ENCODE data around the gene ZFAND3. TPM values are rescaled to one million over a fixed set of nuclear protein-coding genes. Genes with fewer than 3 reads are reported as not detected.

Gene ZFAND3
- total and polyA plus RNA-seq, 10 of the 15 experiments (the other 5 are each of a cell fraction or from before 2014, with no cell fraction given): 0.90 to 34.4 (median 16.3) TPM

GRCh38 chr6:37988127-37988526 lies 168.6 kb downstream of the ZFAND3 start (continued):
- TF ChIP-seq E2F8 (IDR thresholded peaks at IDR 0.05; ENCODE audit: low read depth, partially characterized antibody) (no peak), SMC3 (IDR thresholded peaks at IDR 0.05; ENCODE audit: borderline replicate concordance, low read length) (no peak), BMI1 (IDR thresholded peaks at IDR 0.05; ENCODE audit: borderline replicate concordance) (no peak), RB1 (IDR thresholded peaks at IDR 0.05; ENCODE audit: borderline replicate concordance) (no peak), HDAC2 (IDR thresholded peaks at IDR 0.05) (no peak)

- no TSS peak for BruUV-seq (replicated peaks)
- Histone ChIP-seq H3K4me3 (no peak overlapping the region), H3K4me2 (ENCODE audit: control insufficient read depth, insufficient read depth) (no peak overlapping the region), H3K36me3 (ENCODE audit: control insufficient read depth in 2 of 2, insufficient read depth in 2 of 2, low read length in 1 of 2) (no peaks in the 10 kb centered on the region), H3K9ac (ENCODE audit: control insufficient read depth, insufficient read depth, low read length) (no peak overlapping the region), H3K4me1 (ENCODE audit: control insufficient read depth, insufficient read depth, low read length) (peaks cover 6% of the 10 kb centered on the region; the same call in 1 of the 2 replicates), H3K27ac (ENCODE audit: control insufficient read depth, insufficient read depth) (no peak overlapping the region; the same call in 1 of the 2 replicates), H2AFZ (ENCODE audit: control insufficient read depth, low read depth, low read length) (no peak overlapping the region), H3K9me3 (replicated peaks; ENCODE audit: control insufficient read depth, insufficient read depth, low read length) (no peaks in the 10 kb centered on the region), H3K27me3 (replicated peaks in 1 of 2; ENCODE audit: control insufficient read depth in 2 of 2, insufficient read depth in 2 of 2, low read length in 1 of 2) (no peaks in the 10 kb centered on the region), H3K79me2 (ENCODE audit: control insufficient read depth, insufficient read depth, low read length) (peaks cover 30% of the 10 kb centered on the region), H4K20me1 (ENCODE audit: control insufficient read depth, insufficient read depth) (no peaks in the 10 kb centered on the region)
- in situ Hi-C loops (cut with MboI) (no loop called here), intact Hi-C loops (cut with micrococcal nuclease; ENCODE audit: unreplicated experiment) (no loop called here)
- DNase-seq (ENCODE audit: low read depth, low spot score) (no peak), ATAC-seq (no peak), FAIRE-seq (no peak)
- SMC1A ChIA-PET (ENCODE audit: uncharacterized antibody, unreplicated experiment): interaction anchor here (0.6 to 2.0 kb wide), 13 partner anchors 10 to 162 kb away, joined by 3 to 9 read pairs (median 4); no protein-coding TSS in a partner anchor
- 58% methylated on average over 3 of the region's 3 CpGs for WGBS (ENCODE audit: insufficient coverage, insufficient replicate concordance, low lambda C conversion rate, missing lambda C conversion rate)
- RAD21 ChIA-PET (ENCODE audit: unreplicated experiment): interaction anchor here (0.6 to 1.0 kb wide), 2 partner anchors 129 to 663 kb away, joined by 3 to 4 read pairs; no protein-coding TSS in a partner anchor
- POLR2A ChIA-PET: interaction anchor here (0.5 to 1.5 kb wide), 2 partner anchors 34 to 327 kb away, joined by 4 to 5 read pairs; no protein-coding TSS in a partner anchor
- CTCF ChIA-PET: interaction anchor here (0.7 to 2.2 kb wide), 4 partner anchors 9 to 198 kb away, joined by 3 to 8 read pairs (median 4); no protein-coding TSS in a partner anchor
- TF ChIP-seq KDM1A (IDR thresholded peaks at IDR 0.05; ENCODE audit: borderline replicate concordance) (no peak), MYC (IDR thresholded peaks at IDR 0.05; ENCODE audit: insufficient read depth, insufficient read length, insufficient replicate concordance, low read length, severe bottlenecking) (no peak), BRCA1 (IDR thresholded peaks at IDR 0.05; ENCODE audit: low read depth, low read length) (no peak), HSF1 (IDR thresholded peaks at IDR 0.05; ENCODE audit: low read depth, low read length) (no peak), NFYB (IDR thresholded peaks at IDR 0.05; ENCODE audit: insufficient read depth, low read depth, low read length) (no peak), MLLT1 (IDR thresholded peaks at IDR 0.05) (no peak), SREBF2 (IDR thresholded peaks at IDR 0.05; ENCODE audit: low read length) (no peak), CBFB (IDR thresholded peaks at IDR 0.05; ENCODE audit: low read depth) (no peak), ESRRA (IDR thresholded peaks at IDR 0.05; ENCODE audit: low read length) (no peak), MTA3 (IDR thresholded peaks at IDR 0.05; ENCODE audit: borderline replicate concordance, low read length) (no peak), SMAD1 (IDR thresholded peaks at IDR 0.05; ENCODE audit: low read depth, partially characterized antibody) (no peak), SPI1 (IDR thresholded peaks at IDR 0.05; ENCODE audit: borderline replicate concordance, insufficient read depth, low read depth, low read length) (no peak), NFYA (IDR thresholded peaks at IDR 0.05; ENCODE audit: borderline replicate concordance, low read depth, low read length) (no peak), ZSCAN29 (IDR thresholded peaks at IDR 0.05) (no peak), BMI1 (IDR thresholded peaks at IDR 0.05; ENCODE audit: borderline replicate concordance) (no peak)
Measured at GRCh38 chr6:37988696-37989095, 169.2 kb downstream of the ZFAND3 start.
